Vagina (tissue), 2 donors: ENCODE results near the gene TLE4.

Experiments used
- CTCF ChIP-seq, 3 experiments: fragments of 450-650 bp in 2 of 3; fragments of 200-600 bp in 1 of 3; sonication (generic) in 1 of 3; IDR thresholded peaks; one replicate each; pipeline ENCODE4 v1.5.1; 2017 to 2019; ENCODE audit warnings: antibody characterized with exemption in 3 of 3, mild to moderate bottlenecking in 2 of 3, moderate library complexity in 2 of 3
- POLR2A ChIP-seq, 2 donors: fragments of 450-650 bp; IDR thresholded peaks; one replicate each; pipeline ENCODE4 v1.6.1; 2017; ENCODE audit warnings: antibody characterized with exemption in 2 of 2, mild to moderate bottlenecking in 2 of 2, moderate library complexity in 2 of 2
- POLR2AphosphoS5 ChIP-seq, 2 donors: sonication (generic); formaldehyde crosslinking; IDR thresholded peaks; one replicate each; pipeline ENCODE4 v1.9.0; 2017; ENCODE audit warnings: antibody characterized with exemption in 2 of 2, mild to moderate bottlenecking in 2 of 2, low read depth in 1 of 2; ENCODE audit not compliant: insufficient read depth in 1 of 2

GRCh38 chr9:79651251-79651795, 79.6 kb downstream of the TLE4 start:
- TF ChIP-seq CTCF (IDR thresholded peaks at IDR 0.05) (no peak), POLR2AphosphoS5 (IDR thresholded peaks at IDR 0.05; ENCODE audit: insufficient read depth in 1 of 2, low read depth in 1 of 2) (peak in 1 of 2 donors; percentile 27), POLR2A (IDR thresholded peaks at IDR 0.05) (no peak)
